ENCODE data around the gene POC1A.
A peak's percentile ranks its signal among the peaks of the same experiment; 100 is the strongest.
"Not testable (repeated sequence)": the region's sequence is repeated elsewhere in the genome, so short reads cannot be mapped to it uniquely, and the experiment has no call there.

POC1A gene

GRCh38 chr3:52183786-52184445 lies 29.7 kb upstream of the POC1A start:
- DNase-seq (ENCODE audit: low read depth): no peak

DNA sequence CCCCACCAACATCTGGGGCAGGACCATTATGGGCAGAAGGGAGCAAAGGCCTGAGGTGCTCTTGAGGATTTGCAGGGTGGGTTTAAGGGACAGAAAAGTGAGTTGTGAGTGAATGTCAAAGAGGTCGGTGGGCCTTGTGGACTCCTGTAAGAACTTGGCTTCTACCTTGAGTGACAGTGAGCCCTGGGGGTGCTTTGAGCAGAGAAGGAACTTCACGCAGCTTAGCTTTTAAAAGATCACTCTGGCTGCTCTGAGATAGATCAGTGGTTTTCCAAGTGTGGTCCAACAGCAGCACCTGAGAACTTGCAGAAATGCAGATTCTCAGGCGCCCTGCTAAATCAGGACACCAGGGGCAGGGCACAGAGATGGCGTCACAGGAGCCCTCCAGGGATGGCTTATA lies 28.5 kb upstream of the POC1A start:
- no peak for DNase-seq (ENCODE audit: low read depth)

- no peak for DNase-seq (ENCODE audit: low read depth)
Observed at GRCh38 chr3:52182196-52182595, 28.0 kb upstream of the POC1A start.

DNA sequence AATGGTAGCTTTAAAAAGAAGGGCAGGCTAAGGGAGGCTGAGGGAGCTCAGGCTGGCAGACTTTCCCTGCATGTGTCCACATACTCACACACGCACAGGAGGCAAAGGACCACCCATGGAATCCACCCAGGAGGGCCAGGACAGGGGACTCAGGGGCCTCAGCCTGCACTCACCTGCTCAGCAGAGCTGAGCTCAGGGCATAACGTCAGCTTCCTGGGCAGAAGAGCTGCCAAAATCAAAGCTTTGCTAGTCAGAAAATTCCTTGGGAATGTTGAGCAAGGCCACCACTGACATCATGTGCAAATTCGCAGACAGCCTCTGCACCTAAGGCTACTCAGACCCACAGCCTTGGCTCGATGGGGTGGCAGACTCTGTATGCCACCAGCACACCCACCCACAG lies 27.3 kb upstream of the POC1A start:
- DNase-seq (ENCODE audit: low read depth): peak; percentile 76

- no peak for DNase-seq (ENCODE audit: low read depth)
Observed at GRCh38 chr3:52178537-52178936, 24.3 kb upstream of the POC1A start.

GRCh38 chr3:52178126-52178525 lies 23.9 kb upstream of the POC1A start:
- DNase-seq (ENCODE audit: low read depth): not testable (repeated sequence)

GRCh38 chr3:52177701-52178042 lies 23.4 kb upstream of the POC1A start:
- DNase-seq (ENCODE audit: low read depth): no peak

GRCh38 chr3:52176951-52177700 lies 22.9 kb upstream of the POC1A start:
- no peak for DNase-seq (ENCODE audit: low read depth)

DNA sequence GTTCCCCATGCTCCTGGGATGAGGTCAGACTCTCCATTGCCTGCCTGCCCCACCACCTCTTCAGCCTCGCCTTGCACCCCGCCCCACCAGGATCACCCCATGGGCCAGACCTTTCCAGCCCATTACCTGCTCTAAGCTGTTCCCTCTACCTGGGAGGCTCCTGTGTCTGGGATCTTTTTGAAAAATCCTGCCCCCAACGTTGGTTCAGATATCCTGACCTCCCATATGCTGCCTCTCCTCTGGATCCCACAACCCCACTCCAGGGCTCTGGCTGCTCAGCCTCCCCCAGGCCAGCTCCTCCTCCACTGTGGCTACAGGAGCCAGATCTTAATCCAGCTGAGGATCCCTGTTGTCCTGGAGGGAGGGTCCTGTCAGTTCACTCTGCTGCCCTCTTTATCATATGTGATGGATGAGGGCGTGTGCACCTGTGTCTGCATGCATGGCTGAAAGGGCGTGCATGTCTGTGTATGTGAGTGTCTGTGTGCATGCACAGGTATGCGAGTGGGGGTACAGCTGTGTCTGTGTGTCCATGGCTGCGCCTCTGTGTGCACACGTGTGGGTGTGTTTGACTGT lies 22.0 kb upstream of the POC1A start:
- DNase-seq (ENCODE audit: low read depth): no peak

GRCh38 chr3:52175416-52176179 lies 21.4 kb upstream of the POC1A start:
- DNase-seq (ENCODE audit: low read depth): no peak

DNA sequence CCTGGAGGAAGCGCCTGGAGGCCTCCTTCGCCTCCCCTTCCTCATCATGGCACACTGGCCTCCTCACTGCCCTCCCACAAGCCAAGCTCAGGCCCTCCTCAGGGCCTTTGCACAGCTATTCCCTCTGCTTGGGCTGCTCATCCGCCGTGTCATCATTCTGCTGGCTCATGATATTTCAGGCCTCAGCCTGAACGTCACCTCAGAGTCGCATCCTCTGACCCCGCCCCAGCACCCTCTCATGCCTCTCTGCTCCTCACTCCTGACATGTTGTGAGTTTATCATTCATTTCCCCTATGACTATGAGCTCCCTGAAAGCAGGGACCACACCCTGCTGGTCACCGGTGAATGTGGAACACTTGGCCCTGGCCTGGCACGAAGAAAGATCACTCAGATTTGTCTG lies 20.7 kb upstream of the POC1A start:
- no peak for DNase-seq (ENCODE audit: low read depth)

DNA sequence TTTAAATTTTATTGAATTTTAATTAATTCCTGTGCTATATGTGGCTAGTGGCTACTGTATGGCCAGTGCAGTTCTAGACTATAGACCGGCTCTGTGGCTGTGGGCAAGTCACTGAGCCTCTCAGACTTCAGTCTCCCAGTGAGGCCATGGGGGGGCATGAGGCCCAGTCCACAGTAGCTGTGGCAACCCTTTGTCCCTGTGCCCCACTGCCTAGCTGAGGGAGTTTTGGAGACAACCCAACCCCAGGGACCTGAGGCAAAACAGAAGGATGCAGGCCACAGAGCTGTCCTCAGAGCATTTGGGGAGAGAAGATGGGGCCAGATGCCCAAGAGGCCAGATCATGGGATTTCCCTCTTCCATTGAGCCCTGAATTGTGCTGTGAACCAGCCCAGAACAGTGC lies 18.9 kb upstream of the POC1A start:
- DNase-seq (ENCODE audit: low read depth): no peak

GRCh38 chr3:52172262-52172757 lies 18.1 kb upstream of the POC1A start:
- DNase-seq (ENCODE audit: low read depth): no peak

- peak; percentile 80 for DNase-seq (ENCODE audit: low read depth)
Observed at GRCh38 chr3:52171514-52172261, 17.5 kb upstream of the POC1A start.

- not testable (repeated sequence) for DNase-seq (ENCODE audit: low read depth)
Observed at GRCh38 chr3:52170217-52170616, 16.0 kb upstream of the POC1A start.

DNA sequence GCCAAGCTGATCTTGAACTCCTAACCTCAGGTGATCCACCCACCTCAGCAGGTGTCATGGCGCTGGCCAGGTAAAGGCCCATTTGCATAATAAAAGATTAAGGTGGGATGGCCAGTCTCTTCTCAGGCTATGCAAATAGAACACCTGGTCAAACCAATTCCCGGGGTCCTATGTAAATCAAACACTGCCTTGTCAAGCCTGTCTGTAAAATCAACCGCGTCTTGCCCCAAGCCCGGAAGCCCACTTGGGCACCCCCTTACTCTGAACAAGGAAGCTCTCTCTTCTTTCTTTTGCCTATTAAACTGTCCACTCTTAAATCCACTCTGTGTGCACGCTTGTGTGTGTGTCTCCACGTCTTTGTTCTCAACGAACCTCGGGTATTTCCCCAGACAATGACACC lies 13.0 kb upstream of the POC1A start:
- DNase-seq (ENCODE audit: low read depth): no peak

- DNase-seq (ENCODE audit: low read depth): no peak
Observed at GRCh38 chr3:52162250-52162872, 8.1 kb upstream of the POC1A start.

- no peak for DNase-seq (ENCODE audit: low read depth)
Observed at GRCh38 chr3:52159503-52159902, 5.3 kb upstream of the POC1A start.

GRCh38 chr3:52155912-52156311 lies 1.7 kb upstream of the POC1A start:
- DNase-seq (ENCODE audit: low read depth): no peak

GRCh38 chr3:52153389-52154096 lies 680 bp downstream of the POC1A start:
- peak; percentile 8 for DNase-seq (ENCODE audit: low read depth)

DNA sequence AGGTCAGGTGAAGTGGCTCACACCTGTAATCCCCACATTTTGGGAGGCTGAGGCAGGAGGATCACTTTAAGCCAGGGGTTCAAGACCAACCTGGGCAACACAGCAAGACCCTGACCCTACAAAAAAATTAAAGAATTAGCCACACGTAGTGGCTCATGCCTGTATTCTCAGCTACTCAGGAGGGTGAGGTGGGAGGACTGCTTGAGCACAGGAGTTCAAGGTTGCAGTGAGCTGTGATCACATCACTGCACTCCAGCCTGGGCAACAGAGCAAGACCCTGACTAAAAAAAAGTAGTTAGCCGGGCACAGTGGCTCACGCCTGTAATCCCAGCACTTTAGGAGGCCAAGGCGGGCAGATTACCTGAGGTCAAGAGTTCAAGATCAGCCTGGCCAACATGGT lies 2.2 kb downstream of the POC1A start:
- DNase-seq (ENCODE audit: low read depth): not testable (repeated sequence)
